Activated T-helper 1 cell treated with anti-CD3 and anti-CD28 coated beads, Interleukin-12 subunit alpha, Interleukin-12 subunit beta, Interleukin-2, Interleukin-4 antibody, amounts not matched to agents 30 ng/mL and 10 ng/mL and 1 ng/mL, durations not matched to agents 14 hours and 24 hours and 36 hours (primary cell): ENCODE data around the gene PRRT2. TPM values are rescaled to one million over a fixed set of nuclear protein-coding genes. Genes with fewer than 3 reads are reported as not detected.

Source experiments
- DNase-seq: peaks from one replicate; pipeline ENCODE4 v3.0.0; 2021; ENCODE audit warnings: low spot score
- H3K27ac Mint-ChIP-seq: one replicate; pipeline ENCODE4 v1.8.0; 2021; ENCODE audit warnings: mild to moderate bottlenecking, mixed read lengths
- H3K27me3 Mint-ChIP-seq: one replicate; pipeline ENCODE4 v1.8.0; 2022; ENCODE audit warnings: mild to moderate bottlenecking, moderate library complexity, mixed read lengths; ENCODE audit not compliant: insufficient read depth
- H3K36me3 Mint-ChIP-seq: one replicate; pipeline ENCODE4 v1.8.0; 2021; ENCODE audit warnings: low read depth, mixed read lengths
- H3K4me1 Mint-ChIP-seq: one replicate; pipeline ENCODE4 v1.8.0; 2021; ENCODE audit warnings: low read depth, mixed read lengths
- H3K4me3 Mint-ChIP-seq: one replicate; pipeline ENCODE4 v1.8.0; 2021; ENCODE audit warnings: mild to moderate bottlenecking, moderate library complexity, mixed read lengths
- H3K9me3 Mint-ChIP-seq: one replicate; pipeline ENCODE4 v1.8.0; 2021; ENCODE audit warnings: mixed read lengths
- intact Hi-C: fragments of 100-400 bp; cut with micrococcal nuclease; formaldehyde crosslinking; loops from one replicate; pipeline ENCODE4 v1.15.1; 2024
- total RNA-seq: library from RNA; stranded (reverse); gene quantifications from 2 replicates; pipeline ENCODE4 v1.2.3, GENCODE V29; 2022

The PRRT2 gene
- total RNA-seq, 1 donor from 2014 or later: 1.3 TPM

- H3K36me3 Mint-ChIP-seq: peaks cover 43% of the 10 kb centered on the region
- no peak overlapping the region for H3K27ac Mint-ChIP-seq
- no peaks in the 10 kb centered on the region for H3K9me3 Mint-ChIP-seq
- H3K27me3 Mint-ChIP-seq: no peaks in the 10 kb centered on the region
- no peak for DNase-seq
- no peak overlapping the region for H3K4me3 Mint-ChIP-seq
- intact Hi-C loops: no loop called here
- peaks cover 8% of the 10 kb centered on the region for H3K4me1 Mint-ChIP-seq
These were observed 24.6 kb downstream of the PRRT2 start for GRCh38 chr16:29836623-29837022.

GRCh38 chr16:29837841-29838240 lies 25.8 kb downstream of the PRRT2 start:
- H3K4me1 Mint-ChIP-seq: peaks cover 8% of the 10 kb centered on the region
- no peaks in the 10 kb centered on the region for H3K9me3 Mint-ChIP-seq
- DNase-seq: no peak
- H3K36me3 Mint-ChIP-seq: peaks cover 37% of the 10 kb centered on the region
- no peak overlapping the region for H3K27ac Mint-ChIP-seq
- no peak overlapping the region for H3K4me3 Mint-ChIP-seq
- intact Hi-C loops: no loop called here
- H3K27me3 Mint-ChIP-seq: no peaks in the 10 kb centered on the region

GRCh38 chr16:29839822-29840221 lies 27.8 kb downstream of the PRRT2 start:
- intact Hi-C loops: no loop called here
- DNase-seq: no peak
- H3K9me3 Mint-ChIP-seq: no peaks in the 10 kb centered on the region
- H3K4me3 Mint-ChIP-seq: no peak overlapping the region
- no peaks in the 10 kb centered on the region for H3K27me3 Mint-ChIP-seq
- peaks cover 33% of the 10 kb centered on the region for H3K36me3 Mint-ChIP-seq
- H3K4me1 Mint-ChIP-seq: no peaks in the 10 kb centered on the region
- H3K27ac Mint-ChIP-seq: peak overlapping the region; percentile 26

- intact Hi-C loops: no loop called here
- Mint-ChIP-seq H3K4me1 (no peaks in the 10 kb centered on the region), H3K4me3 (no peak overlapping the region), H3K9me3 (no peaks in the 10 kb centered on the region), H3K36me3 (peaks cover 35% of the 10 kb centered on the region), H3K27me3 (no peaks in the 10 kb centered on the region), H3K27ac (no peak overlapping the region)
- DNase-seq: no peak
These were observed 28.2 kb downstream of the PRRT2 start for GRCh38 chr16:29840240-29840639.

- no peak for DNase-seq
- no peaks in the 10 kb centered on the region for H3K9me3 Mint-ChIP-seq
- H3K36me3 Mint-ChIP-seq: peaks cover 33% of the 10 kb centered on the region
- no peaks in the 10 kb centered on the region for H3K4me1 Mint-ChIP-seq
- intact Hi-C loops: no loop called here
- H3K27me3 Mint-ChIP-seq: no peaks in the 10 kb centered on the region
- H3K27ac Mint-ChIP-seq: no peak overlapping the region
- no peak overlapping the region for H3K4me3 Mint-ChIP-seq
These were observed 29.6 kb downstream of the PRRT2 start for GRCh38 chr16:29841631-29842030.

GRCh38 chr16:29842732-29843346 lies 30.8 kb downstream of the PRRT2 start:
- no peaks in the 10 kb centered on the region for H3K4me1 Mint-ChIP-seq
- no peak for DNase-seq
- H3K4me3 Mint-ChIP-seq: no peak overlapping the region
- H3K36me3 Mint-ChIP-seq: peaks cover 29% of the 10 kb centered on the region
- no peaks in the 10 kb centered on the region for H3K9me3 Mint-ChIP-seq
- no peak overlapping the region for H3K27ac Mint-ChIP-seq
- intact Hi-C loops: no loop called here
- H3K27me3 Mint-ChIP-seq: no peaks in the 10 kb centered on the region

- Mint-ChIP-seq H3K9me3 (no peaks in the 10 kb centered on the region), H3K4me3 (no peak overlapping the region), H3K27me3 (no peaks in the 10 kb centered on the region), H3K36me3 (peaks cover 33% of the 10 kb centered on the region), H3K27ac (peak overlapping the region; percentile 56), H3K4me1 (peaks cover 5% of the 10 kb centered on the region)
- DNase-seq: no peak
- intact Hi-C loops: no loop called here
These were observed 31.9 kb downstream of the PRRT2 start for GRCh38 chr16:29843931-29844330.

- Mint-ChIP-seq H3K27me3 (no peaks in the 10 kb centered on the region), H3K9me3 (no peaks in the 10 kb centered on the region), H3K4me3 (no peak overlapping the region), H3K36me3 (peaks cover 34% of the 10 kb centered on the region), H3K4me1 (peaks cover 5% of the 10 kb centered on the region), H3K27ac (no peak overlapping the region)
- DNase-seq: no peak
- intact Hi-C loops: no loop called here
These were observed 32.8 kb downstream of the PRRT2 start for GRCh38 chr16:29844575-29845331.

GRCh38 chr16:29845656-29846055 lies 33.7 kb downstream of the PRRT2 start:
- H3K9me3 Mint-ChIP-seq: no peaks in the 10 kb centered on the region
- no peak overlapping the region for H3K4me3 Mint-ChIP-seq
- no peaks in the 10 kb centered on the region for H3K27me3 Mint-ChIP-seq
- no peak for DNase-seq
- peaks cover 5% of the 10 kb centered on the region for H3K4me1 Mint-ChIP-seq
- peaks cover 35% of the 10 kb centered on the region for H3K36me3 Mint-ChIP-seq
- intact Hi-C loops: no loop called here
- H3K27ac Mint-ChIP-seq: no peak overlapping the region

- Mint-ChIP-seq H3K27me3 (no peaks in the 10 kb centered on the region), H3K4me1 (peaks cover 5% of the 10 kb centered on the region), H3K9me3 (no peaks in the 10 kb centered on the region), H3K4me3 (no peak overlapping the region), H3K27ac (no peak overlapping the region), H3K36me3 (peaks cover 36% of the 10 kb centered on the region)
- intact Hi-C loops: loop anchor here (1.0 to 2.0 kb wide), 5 partner anchors 21 to 156 kb away; partner anchors contain the start of gene MVP
- DNase-seq: peak; percentile 67
These were observed 36.7 kb downstream of the PRRT2 start for GRCh38 chr16:29848420-29849297.

- intact Hi-C loops: loop anchor here (2.0 kb wide), 1 partner anchor 157 kb away; no protein-coding TSS in a partner anchor
- H3K27ac Mint-ChIP-seq: no peak overlapping the region
- peaks cover 5% of the 10 kb centered on the region for H3K4me1 Mint-ChIP-seq
- no peaks in the 10 kb centered on the region for H3K9me3 Mint-ChIP-seq
- no peak overlapping the region for H3K4me3 Mint-ChIP-seq
- H3K27me3 Mint-ChIP-seq: no peaks in the 10 kb centered on the region
- DNase-seq: no peak
- H3K36me3 Mint-ChIP-seq: peaks cover 33% of the 10 kb centered on the region
These were observed 37.5 kb downstream of the PRRT2 start for GRCh38 chr16:29849505-29849904.

GRCh38 chr16:29850998-29851397 lies 39.0 kb downstream of the PRRT2 start:
- Mint-ChIP-seq H3K27me3 (no peaks in the 10 kb centered on the region), H3K9me3 (no peaks in the 10 kb centered on the region), H3K36me3 (peaks cover 23% of the 10 kb centered on the region), H3K4me1 (peaks cover 5% of the 10 kb centered on the region), H3K4me3 (no peak overlapping the region), H3K27ac (no peak overlapping the region)
- no peak for DNase-seq
- intact Hi-C loops: no loop called here

- peaks cover 5% of the 10 kb centered on the region for H3K4me1 Mint-ChIP-seq
- no peak overlapping the region for H3K4me3 Mint-ChIP-seq
- no peaks in the 10 kb centered on the region for H3K27me3 Mint-ChIP-seq
- no peaks in the 10 kb centered on the region for H3K9me3 Mint-ChIP-seq
- intact Hi-C loops: no loop called here
- H3K36me3 Mint-ChIP-seq: peaks cover 20% of the 10 kb centered on the region
- no peak overlapping the region for H3K27ac Mint-ChIP-seq
- DNase-seq: no peak
These were observed 40.7 kb downstream of the PRRT2 start for GRCh38 chr16:29852654-29853053.
